ENCODE results near the gene MRPL36.

Gene MRPL36

DNA sequence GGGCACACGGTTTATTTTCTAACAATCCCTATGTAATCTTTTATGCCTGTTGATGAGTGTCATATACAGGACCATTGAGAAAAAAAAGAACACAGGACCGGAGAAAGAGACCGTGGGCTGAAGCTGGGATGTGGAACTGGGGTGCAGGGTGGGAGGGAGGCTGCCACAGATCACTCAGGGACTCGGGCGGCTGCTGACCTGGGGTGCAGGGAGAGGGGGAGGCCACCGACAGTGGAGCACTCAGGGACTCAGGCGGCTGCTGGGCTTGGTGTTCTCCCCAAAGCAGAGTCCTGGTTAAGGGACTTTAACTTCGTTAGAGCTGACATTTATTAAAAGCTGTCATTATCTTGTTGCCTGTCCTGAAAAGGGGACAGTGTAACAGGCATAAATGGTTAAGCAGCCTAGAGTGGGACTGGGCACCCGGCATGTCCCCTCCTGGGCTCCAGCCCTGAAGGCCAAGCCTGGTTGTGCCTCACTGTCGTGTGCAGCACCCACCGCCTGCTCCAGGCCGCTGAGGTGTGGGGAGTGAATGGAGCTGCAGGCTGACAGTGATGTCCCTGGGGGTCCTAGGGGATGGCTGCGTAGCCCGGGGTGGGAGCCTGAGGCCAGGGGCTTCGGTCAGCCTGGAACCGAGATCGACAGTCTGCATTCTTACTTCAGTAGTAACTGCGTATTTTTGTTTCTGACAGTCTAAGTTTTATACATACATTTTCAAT, 15.6 kb upstream of the MRPL36 start:
- no peak for TF ChIP-seq EZH2phosphoT487 (IDR thresholded peaks at IDR 0.05; ENCODE audit: low read length)
- TF ChIP-seq EZH2 (optimal IDR thresholded peaks at IDR 0.05; ENCODE audit: low read depth, low read length), result no peak
- TF ChIP-seq CTCF (IDR thresholded peaks at IDR 0.05; ENCODE audit: low read length), result no peak
- Histone ChIP-seq H3K27me3 (replicated peaks; ENCODE audit: insufficient read depth, low read length) (no peaks in the 10 kb centered on the region), H3K27ac (ENCODE audit: low read length) (no peak overlapping the region), H3K9ac (ENCODE audit: low read length) (no peak overlapping the region), H3K9me2 (replicated peaks; ENCODE audit: insufficient read depth, low read length) (no peaks in the 10 kb centered on the region), H2AFZ (ENCODE audit: low read length) (no peak overlapping the region), H3K9me3 (replicated peaks; ENCODE audit: insufficient read depth, low read length) (no peaks in the 10 kb centered on the region), H4K20me1 (ENCODE audit: insufficient read depth, low read length) (no peaks in the 10 kb centered on the region), H3K36me3 (replicated peaks; ENCODE audit: insufficient read depth, low read length) (peaks cover 22% of the 10 kb centered on the region), H3K4me1 (ENCODE audit: low read length) (no peaks in the 10 kb centered on the region), H3F3A (ENCODE audit: insufficient read depth, low read length) (no peaks in the 10 kb centered on the region), H3K4me2 (ENCODE audit: low read depth, low read length) (no peak overlapping the region), H3K4me3 (ENCODE audit: low read length) (no peak overlapping the region), H3K79me2 (ENCODE audit: low read length) (peaks cover 14% of the 10 kb centered on the region)
- no peak for DNase-seq

DNA sequence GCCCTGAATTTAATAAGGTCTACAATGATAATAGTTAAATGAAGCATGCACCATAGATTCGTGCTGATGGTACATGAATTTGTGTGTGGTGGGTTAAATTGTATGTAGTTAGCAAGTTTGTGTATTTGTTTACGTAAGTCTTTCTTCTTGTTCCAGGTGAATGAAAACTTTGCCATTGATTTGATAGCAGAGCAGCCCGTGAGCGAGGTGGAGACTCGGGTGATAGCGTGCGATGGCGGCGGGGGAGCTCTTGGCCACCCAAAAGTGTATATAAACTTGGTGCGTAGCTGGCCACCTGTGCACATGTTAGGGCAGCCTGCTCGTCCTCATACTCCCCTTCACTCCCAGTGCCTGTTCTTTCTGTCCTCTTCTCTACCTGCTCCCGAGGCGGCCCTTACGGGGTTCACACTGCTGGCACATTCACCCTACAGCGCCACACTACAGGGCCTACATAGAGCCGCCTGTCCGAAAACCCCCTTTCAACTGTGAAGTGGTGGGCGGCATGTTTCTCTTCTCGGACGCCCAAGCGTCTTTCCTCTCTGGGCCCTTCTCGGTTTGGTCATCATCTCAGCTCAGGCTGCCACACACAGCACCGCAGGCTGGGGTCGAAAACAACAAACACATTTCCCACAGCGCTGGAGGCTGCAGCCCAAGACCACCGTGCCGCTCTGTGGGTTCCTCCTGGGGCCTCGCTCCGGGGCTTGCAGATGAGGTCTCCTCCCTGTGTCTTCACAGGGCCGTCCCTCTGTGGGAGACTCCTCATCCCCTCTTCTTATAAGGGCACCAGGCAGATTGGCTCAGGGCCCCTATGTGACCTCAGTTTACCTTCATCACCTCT, 14.8 kb upstream of the MRPL36 start:
- Histone ChIP-seq H3K36me3 (replicated peaks; ENCODE audit: insufficient read depth, low read length) (peaks cover 22% of the 10 kb centered on the region), H3K27me3 (replicated peaks; ENCODE audit: insufficient read depth, low read length) (no peaks in the 10 kb centered on the region), H3K4me2 (ENCODE audit: low read depth, low read length) (no peak overlapping the region), H3K4me1 (ENCODE audit: low read length) (no peaks in the 10 kb centered on the region), H2AFZ (ENCODE audit: low read length) (no peak overlapping the region), H3K9ac (ENCODE audit: low read length) (no peak overlapping the region), H3K9me3 (replicated peaks; ENCODE audit: insufficient read depth, low read length) (no peaks in the 10 kb centered on the region), H3K79me2 (ENCODE audit: low read length) (peaks cover 22% of the 10 kb centered on the region), H3F3A (ENCODE audit: insufficient read depth, low read length) (no peaks in the 10 kb centered on the region), H3K27ac (ENCODE audit: low read length) (no peak overlapping the region), H3K9me2 (replicated peaks; ENCODE audit: insufficient read depth, low read length) (no peaks in the 10 kb centered on the region), H4K20me1 (ENCODE audit: insufficient read depth, low read length) (no peaks in the 10 kb centered on the region), H3K4me3 (ENCODE audit: low read length) (no peak overlapping the region)
- DNase-seq, result no peak
- TF ChIP-seq EZH2phosphoT487 (IDR thresholded peaks at IDR 0.05; ENCODE audit: low read length) (no peak), EZH2 (optimal IDR thresholded peaks at IDR 0.05; ENCODE audit: low read depth, low read length) (no peak), CTCF (IDR thresholded peaks at IDR 0.05; ENCODE audit: low read length) (no peak)

- no peak for DNase-seq
- Histone ChIP-seq H3K36me3 (replicated peaks; ENCODE audit: insufficient read depth, low read length) (peaks cover 33% of the 10 kb centered on the region), H3F3A (ENCODE audit: insufficient read depth, low read length) (no peaks in the 10 kb centered on the region), H3K9me3 (replicated peaks; ENCODE audit: insufficient read depth, low read length) (no peaks in the 10 kb centered on the region), H3K4me3 (ENCODE audit: low read length) (no peak overlapping the region), H3K79me2 (ENCODE audit: low read length) (peaks cover 59% of the 10 kb centered on the region), H3K4me2 (ENCODE audit: low read depth, low read length) (no peak overlapping the region), H3K27ac (ENCODE audit: low read length) (no peak overlapping the region), H3K4me1 (ENCODE audit: low read length) (no peaks in the 10 kb centered on the region), H3K9ac (ENCODE audit: low read length) (no peak overlapping the region), H3K27me3 (replicated peaks; ENCODE audit: insufficient read depth, low read length) (no peaks in the 10 kb centered on the region), H4K20me1 (ENCODE audit: insufficient read depth, low read length) (no peaks in the 10 kb centered on the region), H2AFZ (ENCODE audit: low read length) (no peak overlapping the region), H3K9me2 (replicated peaks; ENCODE audit: insufficient read depth, low read length) (no peaks in the 10 kb centered on the region)
- TF ChIP-seq EZH2 (optimal IDR thresholded peaks at IDR 0.05; ENCODE audit: low read depth, low read length) (no peak), CTCF (IDR thresholded peaks at IDR 0.05; ENCODE audit: low read length) (no peak), EZH2phosphoT487 (IDR thresholded peaks at IDR 0.05; ENCODE audit: low read length) (no peak)
Measured at GRCh38 chr5:1810581-1811101, 11.0 kb upstream of the MRPL36 start.
